ENCODE results near the gene ARHGEF28.

DNA sequence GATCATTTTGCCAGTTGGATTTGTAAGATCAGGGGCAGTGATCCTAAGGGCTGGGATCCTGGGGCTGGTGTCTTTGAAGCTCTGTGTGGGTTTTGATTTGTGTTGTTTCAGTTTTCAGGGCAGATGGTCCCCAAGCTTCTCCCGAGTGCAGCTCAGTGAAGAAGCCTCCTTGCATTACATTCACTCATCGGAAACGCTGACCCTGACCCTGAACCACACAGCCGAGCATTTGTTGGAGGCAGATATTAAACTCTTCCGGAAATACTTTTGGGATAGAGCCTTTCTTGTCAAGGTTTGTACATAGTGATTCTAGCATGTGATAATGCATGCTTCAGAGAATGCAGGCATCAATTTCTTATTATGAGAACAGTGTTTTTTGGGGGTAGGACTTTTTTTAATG lies 150.4 kb downstream of the ARHGEF28 start:
- TF ChIP-seq CTCF (IDR thresholded peaks at IDR 0.05) (no peak), POLR2A (IDR thresholded peaks at IDR 0.05) (no peak)
